ENCODE results near the gene KNOP1. TPM values are rescaled to one million over a fixed set of nuclear protein-coding genes. Genes with fewer than 3 reads are reported as not detected.

Gene KNOP1, protein sequence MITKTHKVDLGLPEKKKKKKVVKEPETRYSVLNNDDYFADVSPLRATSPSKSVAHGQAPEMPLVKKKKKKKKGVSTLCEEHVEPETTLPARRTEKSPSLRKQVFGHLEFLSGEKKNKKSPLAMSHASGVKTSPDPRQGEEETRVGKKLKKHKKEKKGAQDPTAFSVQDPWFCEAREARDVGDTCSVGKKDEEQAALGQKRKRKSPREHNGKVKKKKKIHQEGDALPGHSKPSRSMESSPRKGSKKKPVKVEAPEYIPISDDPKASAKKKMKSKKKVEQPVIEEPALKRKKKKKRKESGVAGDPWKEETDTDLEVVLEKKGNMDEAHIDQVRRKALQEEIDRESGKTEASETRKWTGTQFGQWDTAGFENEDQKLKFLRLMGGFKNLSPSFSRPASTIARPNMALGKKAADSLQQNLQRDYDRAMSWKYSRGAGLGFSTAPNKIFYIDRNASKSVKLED
- total RNA-seq: 6.1 and 10.5 TPM in 2 replicates

DNA sequence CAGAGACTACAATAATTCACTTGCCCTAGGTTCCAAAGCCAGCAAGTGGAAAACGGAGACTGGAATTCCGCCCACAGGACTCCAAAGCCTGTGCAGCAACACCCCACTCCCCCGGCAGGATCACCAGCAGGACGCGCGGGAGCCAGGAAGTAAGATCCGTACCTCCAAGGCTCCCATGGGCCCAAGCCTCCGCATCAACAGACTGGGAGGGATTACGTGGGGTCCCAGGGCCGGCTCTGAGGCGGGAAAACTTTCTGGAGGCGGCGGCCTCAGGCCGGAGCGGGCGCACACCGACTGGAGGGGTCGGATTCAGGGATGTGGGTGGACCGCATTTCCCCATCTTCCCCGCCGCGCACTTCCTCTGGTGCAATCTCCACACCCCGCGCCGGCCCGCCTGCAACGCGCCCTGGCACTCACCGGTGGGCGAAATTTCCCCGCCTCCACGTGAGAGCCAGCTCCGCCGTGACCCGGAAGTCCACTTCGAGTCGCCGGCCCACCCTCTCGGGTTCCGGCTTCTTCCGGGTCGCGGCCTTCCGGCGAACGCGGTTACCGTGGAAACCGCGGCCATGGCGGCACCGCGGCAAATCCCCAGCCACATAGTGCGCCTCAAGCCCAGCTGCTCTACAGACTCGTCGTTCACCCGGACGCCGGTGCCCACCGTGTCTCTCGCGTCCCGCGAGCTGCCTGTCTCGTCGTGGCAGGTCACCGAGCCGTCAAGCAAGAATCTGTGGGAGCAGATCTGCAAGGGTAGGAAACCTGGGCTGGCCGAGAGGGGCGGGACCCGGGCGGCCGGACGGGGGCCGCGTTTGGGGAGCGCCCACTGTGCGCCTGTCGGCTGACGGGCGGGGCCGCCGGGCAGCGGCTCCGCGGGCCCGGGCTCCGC is at the start of gene KNOP1, which contains the start of gene IQCK:
KNOP1 (minus strand) TSS at position 487 of the 883 bp plus-strand sequence. CDS start 3,192 bp downstream, outside the sequence.
IQCK (plus strand) TSS at position 531 of the 883 bp plus-strand sequence; CDS start at position 567, 36 bp downstream.
- peak; percentile 94 to 95 for DNase-seq (ENCODE audit: low read depth in 2 of 2)

DNA sequence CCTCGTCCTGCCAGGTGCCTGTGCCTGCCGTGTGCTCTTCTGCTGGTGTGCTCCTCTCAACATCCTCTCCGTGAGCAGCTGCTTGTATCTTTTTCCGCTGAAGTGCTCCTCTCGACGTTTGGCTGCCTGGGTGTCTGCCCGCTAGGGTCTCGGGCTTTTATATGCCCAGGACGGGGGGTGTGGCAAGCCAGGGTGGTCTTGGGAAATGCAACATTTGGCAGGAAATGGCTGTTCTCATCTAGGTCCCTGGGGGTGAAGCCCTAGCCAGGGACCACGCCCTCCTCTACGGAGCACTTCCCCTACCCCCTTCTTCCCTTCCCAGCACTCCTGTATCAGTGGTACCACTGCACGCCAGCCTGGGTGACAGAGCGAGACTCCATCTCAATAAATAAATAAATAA is 49.5 kb upstream of the KNOP1 start:
- DNase-seq (ENCODE audit: low read depth in 2 of 2): no peak

DNA sequence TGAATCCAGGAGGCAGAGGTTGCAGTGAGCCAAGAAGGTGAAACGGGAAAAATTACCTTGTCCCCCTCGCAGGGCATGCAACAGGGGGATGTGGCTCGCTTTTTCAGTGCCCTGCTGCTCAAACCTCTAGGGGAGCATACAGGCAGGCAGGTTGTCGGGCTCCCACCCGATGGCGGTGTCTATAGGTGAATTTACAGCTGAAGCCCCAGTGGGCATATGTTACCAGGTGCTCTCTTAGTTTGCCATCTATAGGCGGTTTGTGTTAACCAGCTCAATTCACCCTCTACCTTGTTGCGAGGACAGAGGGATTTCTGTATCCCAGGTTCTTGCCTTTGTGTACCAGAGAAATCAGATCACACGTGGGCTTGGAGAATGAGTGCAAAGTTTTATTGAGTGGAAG is 49.0 kb upstream of the KNOP1 start:
- DNase-seq (ENCODE audit: low read depth in 2 of 2): no peak

DNA sequence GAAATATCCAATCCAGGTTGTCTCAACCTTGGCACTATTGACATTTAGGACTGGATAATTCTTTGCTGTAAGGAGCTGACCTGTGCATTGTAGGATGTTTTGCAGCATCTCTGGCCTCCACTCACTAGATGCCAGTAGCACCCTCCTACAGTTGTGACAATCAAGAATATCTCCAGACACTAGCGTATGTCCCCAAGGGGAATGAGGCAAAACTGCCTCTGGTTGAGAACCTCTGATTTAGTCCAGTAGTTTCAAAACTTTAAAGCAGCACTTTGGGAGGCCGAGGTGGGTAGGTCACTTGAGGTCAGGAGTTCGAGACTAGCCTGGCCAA is 48.5 kb upstream of the KNOP1 start:
- DNase-seq (ENCODE audit: low read depth in 2 of 2): no peak

DNA sequence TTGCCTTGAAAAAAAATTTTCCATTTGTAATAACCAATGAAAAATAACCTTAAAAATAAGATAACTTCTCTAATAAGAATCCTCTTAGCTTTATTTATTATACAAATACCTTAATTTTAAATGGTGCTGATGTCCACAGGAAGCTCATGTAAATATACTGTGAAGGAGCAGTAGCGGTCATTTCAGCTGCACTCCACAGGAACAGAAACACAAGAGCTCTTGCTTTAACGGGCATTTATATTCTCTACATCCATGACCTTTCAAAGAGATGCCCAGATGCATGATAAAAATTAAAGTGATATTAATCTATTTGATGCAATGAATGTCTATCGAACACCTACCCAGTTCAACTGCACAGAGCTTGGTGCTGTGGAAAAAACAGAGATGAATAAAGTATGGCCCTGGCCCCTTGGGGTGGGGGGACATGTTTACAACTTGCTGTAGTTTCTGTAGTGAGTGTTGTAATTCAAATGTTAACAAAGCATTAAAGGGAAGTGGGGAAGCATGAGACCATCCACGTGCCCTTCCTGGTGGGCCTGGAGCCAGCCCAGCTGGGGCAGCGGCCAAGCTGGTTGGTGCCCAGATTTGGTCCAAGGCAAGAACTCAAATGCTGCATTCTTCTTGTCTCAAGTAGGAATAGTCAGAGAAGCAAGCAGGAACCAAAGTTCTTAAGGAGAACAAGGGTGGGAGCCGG is 48.0 kb upstream of the KNOP1 start:
- peak; percentile 69 to 93 for DNase-seq (ENCODE audit: low read depth in 2 of 2)

DNA sequence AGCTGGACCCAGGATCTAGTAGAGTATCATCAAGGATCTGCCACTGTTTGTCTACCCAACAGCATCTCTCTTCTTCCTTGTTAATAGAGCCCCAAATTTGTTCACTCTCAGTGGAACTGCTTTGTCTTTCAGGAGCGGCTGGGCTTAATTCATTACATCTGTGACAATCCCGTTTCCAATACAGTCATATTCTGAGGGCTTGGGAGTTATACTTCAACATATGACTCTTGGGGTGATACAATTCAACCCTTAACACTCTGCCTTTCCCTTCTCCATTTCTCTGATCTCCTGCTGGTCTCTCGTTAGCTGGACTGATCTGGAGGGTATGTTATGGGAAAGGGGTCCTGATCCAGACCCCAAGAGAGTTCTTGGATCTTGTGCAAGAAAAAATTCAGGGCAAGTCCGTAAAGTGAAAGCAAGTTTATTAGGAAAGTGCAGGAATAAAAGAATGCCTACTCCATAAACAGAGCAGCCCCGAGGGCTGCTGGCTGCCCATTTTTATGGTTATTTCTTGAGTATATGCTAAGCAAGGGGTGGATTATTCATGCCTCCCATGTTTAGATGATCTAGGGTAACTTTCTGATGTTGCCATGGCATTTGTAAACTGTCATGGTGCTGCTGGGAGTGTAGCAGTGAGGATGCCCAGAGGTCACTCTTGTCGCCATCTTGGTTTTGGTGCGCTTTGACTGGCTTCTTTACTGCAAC is 42.5 kb upstream of the KNOP1 start:
- DNase-seq (ENCODE audit: low read depth in 2 of 2): no peak

DNA sequence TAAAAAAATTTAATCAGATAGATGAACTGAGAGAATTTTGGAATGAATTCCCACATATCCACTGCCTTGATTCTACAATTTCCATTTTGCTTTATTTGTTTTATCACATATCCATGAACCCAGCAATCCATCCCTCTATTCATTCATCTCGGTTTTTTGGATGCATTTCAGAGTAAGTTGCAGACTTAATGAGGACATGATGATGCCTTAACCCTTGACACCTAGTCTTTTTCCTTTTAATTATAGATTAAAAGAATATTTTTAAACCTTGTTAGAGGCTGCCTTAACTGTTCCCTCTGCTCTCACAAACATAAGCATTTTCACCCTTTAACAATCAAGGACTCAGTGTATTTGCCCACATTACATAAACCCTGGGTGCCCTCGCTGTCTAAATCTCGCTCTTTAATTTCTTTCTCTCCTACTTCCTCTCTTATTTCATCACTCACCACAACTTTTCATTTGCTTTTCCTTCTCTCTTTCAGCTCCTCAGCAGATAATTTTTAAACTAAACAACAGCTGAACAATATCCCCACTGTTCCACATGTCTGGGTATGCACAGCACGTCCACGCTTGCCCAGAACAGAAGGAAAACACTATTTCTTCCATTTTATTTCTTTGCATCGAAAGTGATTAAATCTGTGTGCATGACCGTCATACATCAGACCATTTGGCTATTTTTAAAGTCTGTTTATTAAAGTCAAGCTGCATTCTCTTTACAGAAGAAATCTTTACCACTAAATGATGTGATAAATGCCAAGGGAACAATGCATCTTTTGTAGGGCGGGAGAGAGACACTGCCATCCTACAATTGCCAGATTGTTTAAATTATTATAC is 40.0 kb upstream of the KNOP1 start:
- no peak for DNase-seq (ENCODE audit: low read depth in 2 of 2)

DNA sequence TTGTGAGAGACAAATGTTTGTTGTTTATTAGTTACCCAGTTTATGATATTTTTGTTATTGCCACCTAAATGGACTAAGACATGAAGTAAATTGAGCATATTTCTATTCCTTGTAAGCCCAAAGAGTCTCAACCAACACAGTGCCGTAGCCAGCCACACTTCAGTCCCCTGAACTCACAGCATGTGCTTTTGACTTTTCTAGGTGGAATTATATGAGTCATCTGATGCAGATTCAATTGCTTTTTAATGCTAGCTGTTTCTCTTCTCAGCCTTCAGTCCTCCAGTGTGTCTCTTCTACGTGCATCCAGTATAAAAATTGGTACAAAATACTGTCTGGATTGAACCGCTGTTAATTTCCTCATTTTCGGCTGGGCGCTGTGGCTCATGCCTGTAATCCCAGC is 39.0 kb upstream of the KNOP1 start:
- DNase-seq (ENCODE audit: low read depth in 2 of 2): no peak

DNA sequence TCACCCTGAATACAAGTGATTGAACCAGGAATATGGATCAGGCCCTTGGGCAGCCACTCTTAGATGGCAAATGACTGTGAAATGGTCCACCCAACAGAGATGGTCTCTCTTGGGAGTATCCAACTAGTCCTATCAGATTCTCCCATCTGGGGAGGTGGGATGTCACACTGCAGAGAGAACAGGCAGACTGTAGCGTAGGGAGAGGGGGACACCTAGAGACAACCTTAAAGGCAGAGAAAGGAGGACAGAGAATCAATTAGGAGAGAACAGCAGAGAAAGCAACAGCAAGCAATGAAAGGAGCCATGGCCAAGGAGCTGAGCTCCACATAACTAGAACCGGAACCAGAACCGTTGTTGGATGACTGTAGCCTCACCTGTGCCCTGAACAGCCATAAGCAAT is 37.2 kb upstream of the KNOP1 start:
- no peak for DNase-seq (ENCODE audit: low read depth in 2 of 2)

DNA sequence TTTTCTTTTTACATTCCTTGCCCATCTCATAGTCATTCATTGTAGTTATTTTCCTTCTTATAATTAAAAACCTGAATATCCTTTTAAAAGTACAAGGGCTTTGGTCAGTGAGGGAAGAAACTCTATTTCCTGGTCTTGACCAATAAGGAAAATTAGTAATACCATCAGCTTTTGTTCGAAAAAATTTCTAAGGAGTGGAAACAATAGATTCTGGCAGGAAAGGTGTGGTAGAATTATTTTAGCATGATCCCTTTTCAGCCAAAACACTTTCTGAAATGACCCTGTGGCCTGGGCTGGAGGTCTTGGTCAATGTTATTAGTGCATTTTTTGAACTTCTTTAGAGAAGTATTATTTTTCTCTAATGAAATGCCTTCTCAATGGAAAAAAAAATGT is 36.6 kb upstream of the KNOP1 start:
- no peak for DNase-seq (ENCODE audit: low read depth in 2 of 2)

DNA sequence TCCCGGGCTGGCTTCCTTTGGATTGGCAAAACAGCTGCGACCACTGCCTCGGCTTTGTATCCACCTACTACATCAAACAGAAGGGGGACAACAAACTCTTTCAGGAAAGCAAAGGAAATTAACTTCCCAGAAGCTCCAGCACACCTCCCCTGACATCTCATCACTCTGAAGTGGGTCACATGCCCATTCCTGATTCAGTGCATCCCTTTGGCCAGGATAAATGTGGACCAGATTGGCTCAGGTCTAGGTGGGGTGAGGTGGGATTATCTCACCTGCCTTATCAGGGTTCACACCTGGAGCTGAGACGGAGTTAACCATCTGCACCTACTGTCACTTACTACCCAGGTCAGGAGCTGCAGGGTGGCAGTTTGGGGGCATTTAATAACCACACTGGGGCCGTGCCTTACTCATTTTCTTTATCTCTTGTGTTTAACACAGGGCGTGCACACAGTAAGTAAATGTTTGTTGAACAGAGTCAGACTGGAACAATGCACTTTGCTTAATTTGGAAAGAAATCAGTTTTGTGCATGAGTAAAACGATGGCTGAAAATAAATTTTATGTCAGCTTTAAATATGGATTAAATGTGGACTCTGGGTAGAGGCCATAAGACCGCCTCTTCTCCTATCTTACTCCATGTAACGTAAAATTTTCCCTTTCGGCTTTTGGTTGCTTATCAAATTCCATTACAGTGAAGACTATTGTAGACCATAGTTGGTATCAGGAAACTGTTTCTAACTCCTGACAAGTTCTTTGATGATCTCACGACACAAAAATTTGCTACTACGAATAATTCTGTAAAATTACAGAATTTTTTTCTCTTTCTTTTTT is 36.0 kb upstream of the KNOP1 start:
- peak; percentile 83 to 93 for DNase-seq (ENCODE audit: low read depth in 2 of 2)

DNA sequence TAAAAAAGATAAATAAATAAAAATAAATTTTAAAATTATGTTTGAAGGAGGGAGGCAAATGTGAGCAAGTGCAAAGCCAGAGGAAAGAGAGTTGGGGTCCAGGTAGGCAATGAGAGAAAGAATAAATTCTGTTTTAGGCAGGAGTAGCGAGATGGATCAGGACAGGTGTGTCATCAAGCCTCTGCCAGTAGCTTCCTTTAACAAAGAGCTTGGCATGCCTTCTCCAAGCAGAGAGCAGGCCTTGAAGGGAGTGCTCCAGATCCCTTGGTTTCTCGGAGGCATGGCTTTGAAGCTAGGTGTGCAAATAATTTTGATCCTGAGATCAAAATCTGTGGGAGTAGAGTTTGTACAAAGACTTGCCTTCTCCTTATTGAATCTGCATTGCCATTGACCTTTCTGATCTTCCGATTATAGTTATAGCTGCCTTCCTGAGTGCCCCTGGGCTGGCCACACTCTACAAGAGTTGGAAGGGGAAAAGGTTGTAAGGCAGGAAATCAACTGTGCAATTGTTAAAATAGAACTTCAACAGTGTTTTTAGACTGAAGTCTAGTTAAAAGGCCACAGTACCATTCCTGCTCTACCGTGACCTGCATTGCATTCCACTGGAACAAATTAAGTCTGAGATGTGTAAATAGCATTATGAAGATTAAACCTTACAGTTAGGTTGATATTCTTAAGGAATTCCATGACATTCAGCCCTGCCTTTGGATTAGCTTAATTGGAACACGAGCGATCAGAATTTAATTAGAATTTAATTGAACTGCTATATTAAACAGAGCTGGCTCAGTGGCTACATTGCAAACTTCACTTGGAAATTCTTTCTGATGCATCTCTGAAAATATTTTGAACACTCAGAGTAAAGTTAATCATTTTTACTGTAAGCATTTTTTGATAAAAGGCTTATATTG is 33.7 kb upstream of the KNOP1 start:
- peak in 1 of 2 donors; percentile 58 for DNase-seq (ENCODE audit: low read depth in 2 of 2)

DNA sequence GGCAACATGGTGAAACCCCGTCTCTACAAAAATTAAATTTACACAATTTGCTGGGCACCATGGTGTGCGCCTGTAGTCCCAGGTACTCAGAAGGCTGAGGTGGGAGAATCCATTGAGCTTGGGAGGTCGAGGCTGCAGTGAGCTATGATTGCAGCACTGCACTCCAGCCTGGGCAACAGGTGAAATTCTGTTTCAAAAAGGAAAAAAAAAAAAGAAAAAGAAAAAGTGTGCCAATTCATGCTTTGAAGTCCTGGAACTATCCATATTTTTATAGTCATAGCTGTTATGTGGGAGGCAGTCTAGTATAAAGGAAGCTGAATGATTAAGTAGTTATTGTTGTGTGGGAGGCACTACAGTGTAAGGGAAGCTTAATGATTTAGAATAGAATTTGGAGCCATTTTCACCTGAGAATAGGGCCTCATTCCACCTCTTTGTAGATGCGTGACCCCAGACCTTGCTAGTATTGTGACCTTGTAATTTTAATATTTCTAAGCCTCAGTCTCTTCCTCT is 31.6 kb upstream of the KNOP1 start:
- DNase-seq (ENCODE audit: low read depth in 2 of 2): peak in 1 of 2 donors; percentile 58

DNA sequence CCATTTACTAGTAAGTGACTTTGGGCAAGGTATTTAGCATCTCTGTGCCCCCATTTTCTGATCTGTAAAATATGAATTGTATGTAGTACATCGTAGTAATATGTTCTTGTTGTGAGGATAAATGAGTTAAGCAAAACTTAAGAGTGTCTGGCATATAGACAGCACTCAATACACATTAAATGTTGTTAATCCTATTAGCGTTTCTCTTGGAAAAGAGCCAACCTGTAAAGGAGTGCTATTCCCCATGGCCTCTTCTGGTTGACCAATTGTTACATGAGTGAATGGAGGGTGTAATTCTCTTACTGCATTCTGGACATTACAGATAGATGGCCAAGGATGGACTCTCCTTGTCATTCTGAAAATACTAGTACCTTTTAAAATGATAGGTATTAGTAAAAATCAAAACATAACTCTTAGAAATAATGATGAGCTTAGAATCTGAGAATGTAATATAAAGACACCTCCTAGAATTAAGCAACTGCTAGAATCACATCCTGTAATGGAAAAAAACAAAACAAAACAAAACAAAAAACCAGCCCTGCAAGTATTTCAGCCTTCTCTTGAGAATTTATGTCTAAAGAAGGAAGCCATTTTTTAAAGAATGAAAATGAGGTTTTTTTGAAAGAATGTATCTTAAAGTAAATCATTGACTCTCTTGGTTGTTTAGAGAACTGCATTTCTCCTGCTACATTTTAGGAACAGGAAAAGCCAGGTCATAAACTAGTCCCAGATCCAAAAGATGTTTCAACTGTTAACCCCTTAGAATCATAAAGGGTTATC is 30.6 kb upstream of the KNOP1 start:
- DNase-seq (ENCODE audit: low read depth in 2 of 2): peak in 1 of 2 donors; percentile 29

DNA sequence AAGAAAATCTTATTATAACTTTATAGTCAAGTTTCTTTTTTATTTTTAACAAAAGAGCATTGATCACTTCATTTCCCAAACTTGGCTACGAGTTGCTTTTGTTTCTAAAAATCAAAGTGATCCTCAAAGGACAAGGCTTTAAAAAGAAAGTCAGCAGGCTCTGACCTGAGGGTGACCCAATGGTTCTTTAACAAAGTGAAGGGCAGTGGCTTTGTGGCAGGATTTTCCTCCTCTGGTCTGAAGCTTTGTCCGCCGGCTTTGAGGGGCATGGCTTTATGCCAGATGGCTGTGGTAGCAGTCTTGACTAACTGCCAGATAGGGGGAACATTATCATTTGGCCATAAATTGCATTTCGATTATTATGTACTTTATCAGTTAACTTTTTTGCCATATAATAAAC is 28.5 kb upstream of the KNOP1 start:
- DNase-seq (ENCODE audit: low read depth in 2 of 2): peak in 1 of 2 donors; percentile 25

DNA sequence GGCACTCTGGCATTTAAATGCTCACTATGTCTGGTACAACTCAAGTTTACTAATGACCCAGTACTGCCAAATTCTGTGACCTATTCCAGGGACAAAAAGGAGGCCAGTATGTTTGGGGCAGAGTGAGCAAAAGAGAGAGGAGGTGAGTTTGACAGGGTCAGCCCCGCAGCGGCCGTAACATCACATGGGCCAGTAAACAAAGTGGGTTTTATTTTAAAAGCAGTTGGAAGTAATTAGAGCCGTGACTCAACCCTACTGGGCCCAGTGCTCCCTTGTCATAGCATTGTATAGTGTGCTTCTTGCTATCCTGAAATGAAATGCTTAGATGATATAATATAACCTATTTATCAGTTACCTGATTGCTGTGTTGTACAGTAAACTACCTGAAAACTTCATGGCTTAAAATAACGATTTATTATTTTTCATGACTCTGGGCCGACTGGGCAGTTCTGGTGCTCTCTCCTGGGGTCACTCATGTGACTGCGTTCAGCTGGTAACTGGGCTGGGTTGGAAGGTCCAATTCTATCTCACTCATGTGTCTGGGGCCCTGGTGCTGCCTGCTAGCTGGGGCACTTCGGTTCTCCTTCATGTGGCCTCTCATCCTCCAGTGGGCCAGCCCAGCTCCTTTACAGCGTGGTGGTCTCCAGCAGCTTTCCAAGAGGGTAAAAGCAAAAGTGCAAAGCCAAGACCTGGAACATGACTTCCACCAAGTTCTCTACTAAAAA is 27.4 kb upstream of the KNOP1 start:
- DNase-seq (ENCODE audit: low read depth in 2 of 2): no peak

DNA sequence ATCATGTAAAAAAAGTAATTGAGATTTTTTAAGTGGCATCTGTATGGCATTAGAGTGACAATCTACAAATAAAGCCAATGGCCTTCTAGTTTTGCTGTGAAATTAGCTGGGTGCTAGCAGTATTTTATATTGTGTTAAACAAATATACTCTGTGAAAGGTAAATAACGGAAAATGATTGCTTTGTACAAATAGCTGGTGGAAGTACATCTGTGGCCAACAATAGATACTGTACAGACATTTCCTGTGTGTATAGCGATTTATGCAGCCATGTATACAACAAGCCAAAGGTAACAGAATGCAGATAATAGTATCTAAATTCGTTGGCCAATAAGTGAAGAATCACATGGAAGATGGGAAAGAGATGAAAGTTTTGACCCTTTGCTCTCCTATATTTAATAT is 26.6 kb upstream of the KNOP1 start:
- DNase-seq (ENCODE audit: low read depth in 2 of 2): peak in 1 of 2 donors; percentile 71

All from lung microvascular endothelial cell (primary cell).